GM19035 (cell line): ENCODE results near the gene MCM6.
"Not testable (repeated sequence)": the region's sequence is repeated elsewhere in the genome, so short reads cannot be mapped to it uniquely, and the experiment has no call there.

Experiments
- ATAC-seq: cut with Tn5 transposase; IDR thresholded peaks from one replicate; pipeline ENCODE4 v1.9.1; 2021; ENCODE audit not compliant: unreplicated experiment

Gene MCM6

DNA sequence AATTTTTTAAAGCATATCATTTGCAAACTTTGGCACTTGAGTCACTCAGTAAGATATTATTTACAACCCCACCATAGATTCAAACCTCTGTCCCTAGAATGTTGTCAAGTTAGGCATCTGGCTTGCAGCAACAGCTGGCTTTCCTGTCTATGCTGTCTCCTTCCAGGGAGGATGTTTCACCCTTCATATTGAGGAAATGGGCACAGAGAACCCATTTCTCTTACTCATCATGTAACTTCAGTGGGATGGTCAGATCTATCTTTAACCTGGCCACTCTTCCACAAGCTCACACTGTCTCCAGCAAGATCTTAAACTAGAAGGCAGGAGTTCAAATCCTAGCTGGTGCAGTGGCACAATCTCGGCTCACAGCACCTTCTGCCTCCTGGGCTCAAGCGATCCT is 55.1 kb downstream of the MCM6 start:
- no peak for ATAC-seq

DNA sequence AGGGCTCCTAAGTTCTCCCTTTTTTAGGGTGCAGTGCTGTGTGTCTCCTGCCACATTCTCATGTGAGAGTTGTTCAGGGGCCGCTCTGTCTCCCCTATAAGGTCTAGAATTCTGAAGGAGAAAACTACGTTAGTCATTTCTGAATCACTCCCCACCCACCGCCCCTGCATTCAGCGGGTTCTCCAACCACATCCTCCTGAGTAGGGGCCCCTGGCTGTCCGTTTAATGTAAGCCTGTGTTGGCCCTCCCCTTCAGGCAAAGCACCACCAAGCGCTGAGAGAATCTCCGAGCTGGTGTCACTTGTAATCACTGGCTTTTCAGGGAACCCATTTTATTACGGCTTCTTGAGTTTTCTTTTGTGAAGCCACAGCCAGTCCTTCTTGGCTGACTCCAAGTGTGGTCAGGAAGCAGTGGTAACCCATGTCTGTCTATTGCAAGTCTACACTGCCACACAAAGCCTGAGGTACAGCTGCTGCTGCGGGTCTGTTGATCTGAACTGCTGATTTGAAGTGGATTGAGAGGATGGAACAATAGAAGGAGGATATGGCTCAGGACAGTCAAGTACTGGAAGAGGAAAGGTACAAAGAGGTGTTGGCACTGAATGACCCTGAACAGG is 56.1 kb downstream of the MCM6 start:
- ATAC-seq, result peak; percentile 90

DNA sequence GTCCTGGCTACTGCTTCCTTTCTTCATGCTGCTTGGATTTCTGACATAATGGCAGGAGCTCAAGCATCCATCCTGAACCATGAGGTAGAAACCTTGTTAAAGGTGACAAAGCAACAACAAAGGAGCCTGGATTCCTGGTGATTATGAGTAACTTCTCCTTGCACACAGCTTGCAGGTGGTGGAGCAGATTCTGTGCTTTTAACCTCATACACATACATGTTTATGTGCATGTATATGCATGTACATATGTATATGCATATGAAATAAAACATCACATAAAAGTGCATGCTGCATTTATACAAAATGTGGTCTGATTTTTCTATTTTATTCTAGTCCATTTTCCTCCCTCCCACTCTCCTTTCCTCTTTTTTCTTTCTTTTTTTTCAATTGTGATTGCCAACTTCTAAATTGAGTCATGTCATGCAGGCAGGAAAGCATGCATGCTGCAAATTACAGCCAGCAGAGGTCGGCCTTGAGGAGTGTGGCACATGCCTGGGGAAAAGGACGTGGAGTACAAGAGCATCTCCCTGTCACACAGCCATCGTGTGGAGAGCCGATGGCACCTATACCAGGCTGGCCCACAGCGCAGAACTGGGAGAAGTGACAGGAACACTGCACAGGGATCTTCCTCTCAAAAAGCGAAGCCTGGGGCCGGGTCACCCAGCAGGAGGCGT is 57.2 kb downstream of the MCM6 start:
- no peak for ATAC-seq

DNA sequence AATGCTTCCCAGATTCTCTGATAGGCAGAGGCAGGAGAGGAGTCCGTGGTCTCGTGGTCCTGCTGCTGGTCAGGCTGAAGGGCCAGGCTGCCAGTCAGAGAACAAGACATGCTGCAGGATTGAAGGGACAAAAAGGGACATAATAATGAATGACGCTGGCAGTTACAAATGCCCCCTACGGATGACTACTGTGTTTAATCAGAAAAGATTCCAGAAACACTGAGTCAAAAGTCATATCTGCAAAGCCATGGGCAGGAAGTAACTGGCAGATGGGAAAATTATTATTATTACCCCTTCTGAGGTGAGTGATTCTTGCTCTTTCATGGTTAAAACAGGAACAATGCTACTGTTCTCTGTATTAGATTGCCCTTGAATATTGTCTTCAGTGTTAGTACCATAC is 58.3 kb downstream of the MCM6 start:
- no peak for ATAC-seq

DNA sequence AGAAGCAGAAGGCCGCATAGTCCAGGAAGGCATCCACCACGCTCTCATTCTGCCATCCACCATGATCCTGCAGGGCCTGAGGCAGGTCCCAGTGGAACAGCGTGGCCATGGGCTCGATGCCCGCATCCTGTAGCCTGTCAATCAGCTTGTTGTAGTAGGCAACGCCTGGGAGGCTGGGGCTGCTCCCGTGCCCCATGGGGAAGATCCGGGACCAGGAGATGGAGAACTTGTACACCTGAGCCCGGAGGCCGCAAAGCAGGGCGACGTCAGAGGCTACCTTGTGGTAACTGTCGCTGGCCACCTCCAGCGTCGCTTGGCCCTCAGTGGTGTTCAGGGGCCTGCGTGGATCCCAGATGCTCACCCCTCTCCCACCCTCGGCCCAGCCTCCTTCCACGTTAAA is 58.8 kb downstream of the MCM6 start:
- no peak for ATAC-seq

DNA sequence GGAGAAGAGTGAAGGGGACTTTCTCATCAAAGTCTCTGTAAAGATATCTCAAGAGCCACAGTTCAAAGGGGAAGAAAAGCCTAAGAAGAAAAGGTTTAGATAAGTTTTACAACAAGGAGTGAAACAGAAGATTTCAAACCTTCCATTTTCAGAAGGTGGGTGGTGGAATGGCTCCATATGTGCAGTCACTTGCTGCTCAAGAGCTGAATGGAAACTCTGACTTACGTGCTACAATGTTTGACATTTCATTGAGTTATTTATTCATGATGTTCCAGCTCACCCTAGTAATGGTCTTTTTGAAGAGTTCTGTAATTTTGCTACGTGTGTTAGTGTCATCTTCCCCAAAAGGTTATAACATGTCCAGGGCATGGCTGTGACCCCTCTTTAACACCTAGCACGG is 61.0 kb downstream of the MCM6 start:
- ATAC-seq, result no peak

DNA sequence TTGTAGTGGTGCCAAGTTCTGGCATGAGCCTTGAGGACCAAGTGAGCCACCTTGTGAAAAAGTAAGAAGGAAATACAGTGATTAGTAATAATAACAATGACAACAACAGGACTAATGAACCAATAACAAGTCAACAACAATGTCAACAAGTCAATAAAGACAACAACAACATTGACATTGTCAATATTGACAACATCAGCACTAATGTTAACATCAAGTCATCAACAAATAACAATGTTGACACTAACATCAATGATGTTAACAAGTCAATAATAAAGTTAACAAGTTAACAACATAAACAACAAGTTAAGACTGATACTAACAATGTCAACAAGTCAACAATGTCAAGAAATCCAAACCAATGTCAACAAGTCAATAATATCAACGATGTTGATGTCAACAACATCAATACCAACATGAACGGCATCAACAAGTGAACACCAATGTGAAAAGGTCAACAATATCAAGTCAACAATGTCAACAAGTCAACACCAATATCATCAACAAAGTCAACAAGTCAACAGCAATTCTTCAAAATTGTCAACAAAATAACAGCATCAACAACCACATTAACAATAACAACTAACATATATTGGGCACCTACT is 63.2 kb downstream of the MCM6 start:
- no peak for ATAC-seq

DNA sequence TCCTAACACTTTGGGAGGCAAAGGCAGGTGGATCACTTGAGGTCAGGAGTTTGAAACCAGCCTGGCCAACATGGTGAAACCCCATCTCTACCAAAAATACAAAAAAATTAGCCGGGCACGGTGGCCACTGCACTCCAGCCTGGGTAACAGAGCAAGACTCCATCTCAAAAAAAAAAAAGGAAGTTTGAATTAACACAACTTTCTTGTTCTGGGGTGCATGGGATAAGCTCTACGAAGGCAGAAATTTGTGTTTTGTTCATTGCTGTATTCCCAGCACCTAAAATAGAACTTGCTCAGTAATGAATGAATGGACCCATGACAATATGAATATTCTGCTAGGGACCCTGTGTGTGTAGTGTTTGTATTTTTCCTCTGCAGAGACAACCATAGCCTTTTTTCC is 68.4 kb downstream of the MCM6 start:
- not testable (repeated sequence) for ATAC-seq

DNA sequence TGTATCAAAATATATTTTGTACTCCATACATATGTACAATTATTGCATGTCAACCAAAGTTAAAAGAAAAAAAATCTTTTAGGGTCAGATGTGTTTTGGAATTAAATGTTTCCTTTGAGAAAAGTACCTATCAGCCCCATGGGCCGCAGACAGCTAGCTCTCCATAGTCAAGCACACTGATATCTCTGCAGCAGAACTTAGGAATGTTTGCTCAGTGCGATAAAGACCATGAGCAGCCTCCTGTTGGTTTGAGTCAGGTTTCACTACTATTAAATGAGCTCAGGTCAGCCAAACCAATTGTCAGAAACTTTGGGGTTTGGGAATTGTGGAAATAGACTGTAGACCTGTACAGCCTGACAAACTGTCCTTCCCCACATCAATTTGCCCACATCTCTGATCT is 73.0 kb downstream of the MCM6 start:
- no peak for ATAC-seq

DNA sequence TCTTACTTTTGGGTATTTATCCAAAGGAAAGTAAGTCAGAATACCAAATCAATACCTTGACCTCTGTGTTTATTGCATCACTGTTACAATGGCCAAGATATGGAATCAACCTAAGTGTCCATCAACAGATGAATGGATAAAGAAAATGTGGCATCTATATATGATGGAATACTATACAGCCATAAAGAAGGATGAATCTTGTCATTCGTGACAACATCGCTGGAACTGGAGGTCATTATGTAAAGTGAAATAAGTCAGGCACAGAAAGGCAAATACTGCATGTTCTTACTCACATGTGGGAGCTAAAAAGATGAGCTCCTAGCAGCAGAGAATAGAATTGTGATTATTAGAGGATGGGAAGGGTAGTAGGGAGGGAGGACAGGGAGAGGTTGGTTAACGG is 73.9 kb downstream of the MCM6 start:
- ATAC-seq, result no peak

DNA sequence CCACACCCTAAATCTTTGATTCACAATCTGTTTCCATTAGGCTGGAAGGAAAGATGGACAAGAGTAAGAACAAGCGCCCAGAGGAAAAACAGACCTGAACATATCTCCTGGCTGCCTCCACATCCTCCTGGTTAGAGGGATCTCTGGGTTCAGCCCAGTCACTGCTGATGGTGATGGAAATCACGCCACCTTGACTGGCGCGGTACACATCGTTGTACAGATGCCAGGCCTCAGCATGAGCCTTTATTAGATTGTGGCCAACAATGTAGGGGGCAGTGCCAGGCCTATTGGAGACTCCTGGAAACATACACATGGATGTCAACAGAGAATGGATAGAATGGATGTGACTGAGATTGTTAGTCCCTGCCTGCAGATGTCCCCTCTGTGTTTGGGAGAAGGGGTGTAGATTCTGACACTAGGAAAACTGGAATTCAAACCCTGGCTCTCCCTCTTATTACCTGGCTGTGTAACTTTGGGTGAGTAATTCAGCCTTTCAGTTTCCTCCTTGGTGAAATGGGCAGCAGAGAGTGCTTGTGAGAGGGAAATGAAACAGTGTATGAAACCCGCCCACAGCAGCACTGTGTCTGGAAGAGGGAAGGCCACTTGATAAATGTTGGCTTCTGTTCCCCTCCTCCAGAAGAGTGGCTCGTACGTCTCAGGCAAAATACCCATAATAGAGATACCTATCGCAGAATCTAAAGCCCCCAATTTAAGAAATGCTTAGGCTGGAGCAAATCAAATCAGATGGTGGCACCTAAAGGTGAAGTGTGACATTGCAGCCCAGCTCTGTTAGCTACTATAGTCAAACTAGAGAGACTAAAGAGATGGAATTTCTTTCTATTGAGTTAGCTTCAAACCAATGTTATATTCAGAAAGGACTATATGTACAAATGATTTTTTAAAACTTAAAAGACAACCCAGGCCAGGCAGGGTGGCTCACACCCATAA is 75.5 kb downstream of the MCM6 start:
- no peak for ATAC-seq

DNA sequence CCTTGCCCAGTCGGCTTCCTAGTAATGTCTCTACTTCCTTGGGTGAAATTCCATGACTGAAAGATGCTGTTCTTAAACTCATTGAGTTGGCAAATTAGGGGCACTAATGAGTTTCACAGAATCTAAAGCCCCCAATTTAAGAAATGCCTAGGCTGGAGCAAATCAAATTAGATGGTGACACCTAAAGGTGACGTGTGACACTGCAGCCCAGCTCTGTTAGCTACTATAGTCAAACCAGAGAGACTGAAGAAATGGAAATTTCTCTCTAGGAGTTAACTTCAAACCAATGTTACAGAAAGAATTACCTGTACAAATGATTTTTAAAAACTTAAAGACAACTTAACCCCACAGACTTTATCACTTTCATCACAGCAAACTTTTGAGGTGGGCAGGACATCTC is 76.5 kb downstream of the MCM6 start:
- ATAC-seq, result no peak

DNA sequence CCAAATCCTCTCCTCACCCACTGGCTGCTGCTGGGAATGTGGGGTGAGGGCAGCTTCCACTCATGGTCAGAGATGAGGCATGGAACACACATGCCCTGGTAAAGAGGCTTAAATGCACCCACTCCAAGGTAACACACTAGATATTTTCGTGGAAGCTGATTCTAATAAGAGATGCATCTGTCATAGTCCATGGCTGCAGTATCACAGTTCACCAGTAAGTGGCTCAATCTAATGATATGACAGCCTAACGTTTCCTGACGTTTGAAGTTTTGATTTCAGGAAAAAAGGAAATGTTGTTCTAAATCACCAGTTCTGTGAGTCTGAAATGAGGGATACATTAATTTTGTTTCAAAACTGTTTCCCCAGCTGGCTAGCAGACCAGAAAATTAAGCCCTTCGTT is 77.5 kb downstream of the MCM6 start:
- no peak for ATAC-seq

DNA sequence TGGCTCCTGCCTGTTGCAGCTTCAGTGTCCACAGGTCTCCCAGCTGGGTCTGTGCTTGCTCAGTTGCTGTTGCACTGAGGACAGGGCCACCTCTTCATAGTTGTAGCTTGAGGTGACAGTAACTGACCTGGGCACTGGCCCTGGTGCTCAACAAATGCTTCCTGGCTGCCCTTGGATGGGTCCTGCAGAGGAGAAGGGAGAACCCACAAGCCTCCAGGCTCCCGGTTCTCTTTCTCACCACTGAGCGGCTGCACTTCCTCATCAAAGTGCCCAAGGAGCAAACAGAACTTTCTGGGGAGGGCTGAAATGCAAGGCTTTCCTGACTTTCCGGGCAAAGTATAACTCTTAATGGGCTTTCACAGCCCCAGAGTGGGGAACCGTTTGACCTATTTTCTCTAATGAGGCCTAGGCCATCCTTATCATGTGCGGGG is 78.0 kb downstream of the MCM6 start:
- ATAC-seq, result no peak

DNA sequence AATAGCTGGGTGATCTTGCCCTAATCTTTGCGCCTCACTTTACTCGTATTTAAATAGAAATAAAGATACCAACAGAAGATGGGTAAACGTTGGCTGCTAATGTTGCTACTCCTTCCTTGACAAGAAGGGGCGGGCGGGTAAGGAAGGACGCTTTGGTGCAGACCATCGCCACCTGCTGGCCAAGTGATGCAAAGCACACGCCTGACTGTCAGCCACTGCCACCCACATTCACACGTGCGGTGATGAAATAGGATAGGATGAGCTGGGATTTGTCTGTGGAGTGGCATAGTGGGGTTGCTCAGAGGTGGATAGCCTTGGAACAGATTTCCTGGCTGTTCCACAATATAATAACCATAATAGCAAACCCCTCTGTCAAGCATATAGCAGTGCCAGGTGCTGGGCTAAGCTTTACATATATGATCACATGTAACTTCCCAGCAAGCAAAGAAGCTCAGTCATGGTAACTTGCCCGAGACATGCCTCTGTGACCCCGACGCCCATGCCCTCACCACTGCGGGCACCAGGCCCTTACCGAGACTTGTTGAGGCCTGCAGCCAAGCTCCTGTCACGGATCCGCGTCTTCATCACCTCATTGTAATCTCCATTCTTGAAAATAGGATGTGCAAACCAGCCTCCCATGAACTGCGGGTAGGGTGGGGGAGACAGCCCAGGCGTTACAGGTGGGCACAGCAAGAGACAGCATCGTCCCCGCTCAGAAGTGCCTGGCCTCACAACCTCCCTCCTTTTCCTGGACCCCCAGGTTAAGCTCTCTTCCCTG is 78.6 kb downstream of the MCM6 start:
- ATAC-seq, result peak; percentile 70

DNA sequence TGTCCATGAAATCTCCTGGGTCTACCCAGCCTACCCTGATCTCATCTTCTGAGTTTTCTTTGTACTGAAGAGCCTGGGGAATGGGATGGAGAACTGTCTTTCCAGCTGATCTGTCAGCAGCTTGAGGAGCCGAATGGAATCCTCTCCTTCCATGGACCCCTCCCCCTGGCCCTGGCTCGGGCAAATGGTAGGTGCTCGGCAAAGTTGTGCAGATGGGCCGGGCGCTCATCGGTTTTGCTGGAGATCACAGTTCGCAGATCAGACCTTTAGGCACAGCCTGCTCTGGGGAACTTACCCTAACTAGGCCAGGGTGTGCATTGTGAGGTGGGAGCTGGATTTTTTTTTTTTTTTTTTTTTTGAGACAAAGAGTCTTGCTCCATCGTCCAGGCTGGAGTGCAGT is 79.6 kb downstream of the MCM6 start:
- ATAC-seq, result no peak

DNA sequence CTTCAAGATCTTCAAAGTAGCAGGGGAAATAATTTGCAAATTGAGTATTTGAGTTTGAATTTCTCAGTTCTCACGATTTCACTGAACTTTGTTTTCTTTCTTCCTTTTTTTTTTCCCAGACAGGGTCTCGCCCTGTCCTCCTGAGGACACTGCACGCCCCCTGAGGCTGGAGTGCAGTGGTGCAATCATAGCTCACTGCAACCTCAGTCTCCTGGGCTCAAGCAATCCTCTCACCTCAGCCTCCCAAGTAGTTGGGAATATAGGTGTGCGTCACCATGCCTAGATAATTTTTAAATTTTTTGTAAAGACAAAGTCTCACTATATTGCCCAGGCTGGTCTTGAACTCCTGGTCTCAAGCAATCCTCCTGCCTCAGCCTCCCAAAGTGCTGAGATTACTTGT is 80.6 kb downstream of the MCM6 start:
- not testable (repeated sequence) for ATAC-seq

DNA sequence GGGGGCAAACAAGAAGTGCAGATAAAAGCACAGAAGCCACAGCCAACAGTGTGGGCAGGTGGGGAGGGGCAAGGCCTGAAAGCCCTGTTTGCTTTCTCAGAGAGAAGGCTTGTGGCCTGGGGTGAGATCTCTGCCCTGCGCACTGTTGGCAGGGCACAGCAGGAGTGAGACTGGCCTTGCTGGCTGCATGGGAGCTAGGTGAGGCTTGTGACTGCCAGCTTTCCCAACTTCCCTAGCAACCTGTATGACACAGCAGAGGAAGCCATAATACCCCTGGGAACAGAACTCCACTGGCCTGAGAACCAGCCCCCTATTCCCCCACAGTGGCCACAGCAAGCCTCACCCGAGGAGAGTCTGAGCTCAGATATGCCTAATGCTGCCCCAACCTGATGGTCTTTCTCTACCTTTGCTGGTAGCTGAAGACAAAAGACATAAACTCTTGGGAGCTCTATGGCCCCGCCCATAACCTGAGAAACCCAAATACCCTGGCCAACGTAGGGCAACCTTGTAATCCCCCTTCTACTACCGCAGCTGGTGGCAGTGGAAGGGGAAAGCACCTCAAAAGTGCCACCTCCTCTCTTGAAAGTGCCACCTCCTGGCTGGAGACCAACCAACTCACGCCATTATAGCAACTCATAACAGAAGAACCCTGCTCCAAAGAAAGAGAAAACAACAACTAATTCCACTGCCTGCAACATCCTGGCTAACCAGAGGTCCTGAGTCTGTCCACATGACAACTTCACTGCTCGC is 83.7 kb downstream of the MCM6 start:
- no peak for ATAC-seq

DNA sequence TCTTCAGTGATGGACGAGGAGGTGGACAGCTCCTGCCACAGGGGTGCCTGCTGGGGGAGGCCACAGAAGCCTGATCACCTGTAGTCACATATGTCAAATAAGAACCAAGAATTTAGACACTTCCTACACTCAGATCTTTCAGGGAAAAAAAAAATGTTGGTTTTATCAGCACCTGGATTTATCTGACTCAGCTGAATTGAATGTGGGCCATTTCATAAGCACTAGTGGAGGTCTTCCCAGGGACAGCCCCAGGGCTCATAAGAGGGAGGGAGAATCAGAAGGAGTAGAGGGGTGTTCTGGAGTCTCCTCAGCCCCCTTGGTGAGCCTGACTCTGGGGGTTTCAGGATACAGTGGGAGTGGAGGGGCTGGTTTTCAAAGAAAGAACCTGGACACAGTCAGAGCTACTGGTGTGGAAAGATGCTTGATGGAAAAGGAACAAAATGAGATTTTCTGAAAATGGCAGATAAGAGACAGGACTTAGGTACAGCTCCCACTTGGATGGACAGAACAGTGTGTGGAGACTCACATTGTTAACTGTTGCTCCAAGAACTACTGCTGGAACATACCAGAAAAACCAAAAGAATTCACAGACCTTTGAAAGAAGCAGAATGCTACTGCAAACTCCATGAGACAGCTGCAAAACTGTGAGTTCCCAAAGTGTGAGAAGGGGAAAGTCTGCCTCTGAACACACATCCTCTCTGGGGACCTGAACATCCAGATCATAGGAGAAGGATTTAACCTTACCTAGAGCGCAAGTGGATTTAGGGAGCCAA is 84.6 kb downstream of the MCM6 start:
- ATAC-seq, result no peak
